Gastroesophageal sphincter (tissue), 4 donors: Measurements from ENCODE around the gene OPTC. TPM values are rescaled to one million over a fixed set of nuclear protein-coding genes. Genes with fewer than 3 reads are reported as not detected.

ENCODE experiments used
- ATAC-seq: fragments of 150-250 bp; one replicate; pipeline ENCODE4 v1.9.1; 2016; ENCODE audit warnings: mild to moderate bottlenecking, moderate library complexity
- H3K27ac ChIP-seq, 4 donors: fragments of 200-600 bp; sonication (generic) in 3 of 4; 1 replicate in 3 of 4; 2 replicates in 1 of 4; pipeline ENCODE4 v1.5.1; 2016 to 2019
- H3K27me3 ChIP-seq: fragments of 200-600 bp; sonication (generic); one replicate; pipeline ENCODE4 v1.5.1; 2019
- H3K36me3 ChIP-seq, 2 donors: fragments of 200-600 bp; sonication (generic); one replicate each; pipeline ENCODE4 v1.5.1; 2019; ENCODE audit warnings: control low read depth in 1 of 2
- H3K4me1 ChIP-seq, 3 donors: fragments of 200-600 bp; sonication (generic); 1 replicate in 2 of 3; 2 replicates in 1 of 3; pipeline ENCODE4 v1.5.1; 2016 to 2019; ENCODE audit warnings: control low read depth in 2 of 3
- H3K4me3 ChIP-seq, 2 donors: fragments of 200-600 bp; sonication (generic); one replicate each; pipeline ENCODE4 v1.5.1; 2019; ENCODE audit warnings: mild to moderate bottlenecking in 1 of 2, moderate library complexity in 1 of 2
- H3K9me3 ChIP-seq, 3 donors: fragments of 200-600 bp; sonication (generic); one replicate each; pipeline ENCODE4 v1.5.1; 2017 to 2019; ENCODE audit warnings: control low read depth in 2 of 3
- CTCF ChIP-seq, 4 experiments: fragments of 200-600 bp in 2 of 4; fragments of 450-650 bp in 2 of 4; sonication (generic) in 1 of 4; IDR thresholded peaks; one replicate each; pipeline ENCODE4 v1.5.1; 2017 to 2019; ENCODE audit warnings: antibody characterized with exemption in 4 of 4, mild to moderate bottlenecking in 2 of 4, moderate library complexity in 2 of 4
- EP300 ChIP-seq: sonication (generic); formaldehyde crosslinking; IDR thresholded peaks from one replicate; pipeline ENCODE4 v1.6.1; 2017; ENCODE audit warnings: antibody characterized with exemption, mild to moderate bottlenecking
- POLR2A ChIP-seq, 2 donors: fragments of 450-650 bp; IDR thresholded peaks; one replicate each; pipeline ENCODE4 v1.6.1; 2017; ENCODE audit warnings: antibody characterized with exemption in 2 of 2, mild to moderate bottlenecking in 2 of 2, moderate library complexity in 1 of 2
- POLR2AphosphoS5 ChIP-seq: sonication (generic); formaldehyde crosslinking; IDR thresholded peaks from one replicate; pipeline ENCODE4 v1.6.1; 2017; ENCODE audit warnings: antibody characterized with exemption
- WGBS, 2 donors: methylation state at CpG; one replicate each; pipeline ENCODE4 v1.1.5; 2018; ENCODE audit warnings: low coverage in 1 of 2; 5-methylcytosine and 5-hydroxymethylcytosine counted together
- total RNA-seq, 4 donors: library from RNA; depleted of rRNA; stranded (reverse); fragments of >200 nt; gene quantifications; one replicate each; pipeline ENCODE4 v1.1.0, GENCODE V29; 2016

Gene OPTC
- total RNA-seq, 4 donors from 2014 or later, result not detected

DNA sequence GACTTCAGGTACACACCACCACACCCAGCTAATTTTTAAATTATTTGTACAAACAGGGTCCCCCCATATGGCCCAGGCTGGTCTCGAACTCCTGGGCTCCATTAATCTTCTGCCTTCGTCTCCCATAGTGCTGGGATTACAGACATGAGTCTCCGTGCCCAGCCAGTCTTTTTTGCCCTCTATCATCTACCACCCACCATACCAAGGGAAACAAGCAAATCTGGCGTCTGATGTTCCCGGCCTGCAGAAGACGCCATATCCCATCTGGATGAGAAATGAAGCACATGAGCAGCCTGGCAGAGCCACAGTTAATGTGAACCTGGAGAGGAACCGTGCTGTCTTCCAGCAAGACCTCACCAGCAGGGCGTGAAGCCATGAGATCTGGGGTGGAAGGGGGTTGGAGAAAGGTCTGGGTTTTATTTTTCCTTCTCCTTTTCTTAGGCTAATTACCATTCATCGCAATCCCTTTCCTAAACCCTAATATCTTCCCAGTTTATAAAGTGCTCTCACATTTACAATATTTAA lies 20.1 kb upstream of the OPTC start:
- Histone ChIP-seq H3K4me3 (no peak overlapping the region), H3K9me3 (no peaks in the 10 kb centered on the region), H3K4me1 (peaks cover 0 to 57% (median 9%) of the 10 kb centered on the region in 3 donors), H3K27me3 (no peaks in the 10 kb centered on the region), H3K27ac (peak overlapping the region in 3 of 4 donors; percentile 55 to 90 (median 85)), H3K36me3 (no peaks in the 10 kb centered on the region)
- WGBS, 2 donors, result 80 to 86% methylated on average over 2 to 6 of the region's 9 CpGs
- TF ChIP-seq POLR2AphosphoS5, result no peak
- no peak for TF ChIP-seq POLR2A (IDR thresholded peaks at IDR 0.05)
- no peak for TF ChIP-seq EP300
- TF ChIP-seq CTCF (IDR thresholded peaks at IDR 0.05), result no peak
- no peak for ATAC-seq

DNA sequence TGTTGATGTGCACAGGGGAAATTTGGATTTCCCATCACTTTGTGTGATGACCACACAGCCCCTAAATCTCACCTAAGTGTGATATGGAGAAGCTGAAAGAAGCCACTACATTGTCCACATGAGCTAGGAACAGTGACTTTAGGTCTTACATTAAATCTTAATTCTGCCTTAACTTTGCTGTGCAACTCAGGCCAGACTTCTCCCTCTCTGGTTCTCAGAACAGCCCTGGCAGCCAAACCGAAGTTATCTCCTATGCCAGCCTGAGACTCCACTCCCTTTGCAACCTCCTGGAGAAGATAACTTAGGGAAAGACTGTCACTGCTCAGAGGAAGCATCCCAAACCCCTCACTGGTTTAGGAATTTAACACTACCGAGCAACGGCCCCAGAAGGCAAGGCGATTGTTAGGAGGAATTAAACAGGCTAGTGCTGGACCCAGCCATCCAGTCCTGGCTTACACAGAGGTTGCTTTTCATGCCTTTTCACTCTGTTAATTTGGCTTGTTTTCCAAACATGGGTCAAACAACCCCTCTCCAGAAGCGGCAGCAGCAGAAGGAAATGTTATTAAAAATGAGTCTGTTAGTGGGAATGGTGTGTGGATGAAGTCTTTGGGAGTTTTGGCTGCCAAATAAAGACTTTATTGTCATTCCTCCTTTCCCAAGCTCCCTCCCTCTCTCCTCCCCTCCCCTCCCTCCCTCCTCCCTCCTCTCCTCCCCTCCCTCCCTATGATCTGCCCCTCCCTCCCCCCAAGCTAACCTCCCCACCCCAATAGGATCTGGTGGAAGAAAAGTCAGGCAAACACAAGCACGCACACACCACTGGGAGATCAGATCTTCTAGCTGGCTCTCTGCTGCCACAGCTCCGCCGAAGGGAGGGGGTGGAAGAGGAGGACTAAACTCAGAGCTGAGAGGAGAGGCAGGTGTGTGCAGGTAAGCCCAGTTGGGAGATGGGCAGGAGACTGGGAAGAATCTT lies 18.7 kb upstream of the OPTC start, which contains the start of gene PRELP:
PRELP (plus strand) TSS at position 795 of the 970 bp plus-strand sequence. CDS start 7,379 bp downstream, outside the sequence.
- ATAC-seq, result peak; percentile 56
- peak within 1 kb of the TSS; percentile 85 to 94 (median 92) for H3K27ac ChIP-seq
- H3K4me1 ChIP-seq, result peaks cover 0 to 65% (median 16%) of the 10 kb centered on the region in 3 donors
- TF ChIP-seq CTCF (IDR thresholded peaks at IDR 0.05) (peak in 3 of 4 experiments; percentile 6 to 23 (median 11)), EP300 (no peak), POLR2A (IDR thresholded peaks at IDR 0.05) (peak; percentile 73 to 87), POLR2AphosphoS5 (peak; percentile 95)
- no peaks in the 10 kb centered on the region for H3K36me3 ChIP-seq
- WGBS, 2 donors, result 11% methylated on average over 6 of the region's 8 CpGs; no CpG with 5 or more reads in 1 of the 2 donors
- no peaks in the 10 kb centered on the region for H3K27me3 ChIP-seq
- H3K4me3 ChIP-seq, result peak within 1 kb of the TSS; percentile 56 to 88
- no peaks in the 10 kb centered on the region for H3K9me3 ChIP-seq

GRCh38 chr1:203476216-203476814 lies 17.6 kb upstream of the OPTC start:
- no peaks in the 10 kb centered on the region for H3K9me3 ChIP-seq
- TF ChIP-seq POLR2AphosphoS5 (no peak), POLR2A (IDR thresholded peaks at IDR 0.05) (no peak), CTCF (IDR thresholded peaks at IDR 0.05) (no peak), EP300 (no peak)
- no peaks in the 10 kb centered on the region for H3K27me3 ChIP-seq
- H3K36me3 ChIP-seq, result no peaks in the 10 kb centered on the region
- H3K4me3 ChIP-seq, result peak overlapping the region; percentile 56 to 88
- no peak for ATAC-seq
- H3K4me1 ChIP-seq, result peaks cover 4 to 73% (median 19%) of the 10 kb centered on the region in 3 donors
- WGBS, 2 donors, result 0 to 26% methylated on average over 3 to 8 of the region's 9 CpGs
- peak overlapping the region; percentile 85 to 94 (median 92) for H3K27ac ChIP-seq

- Histone ChIP-seq H3K4me3 (peak overlapping the region; percentile 56 to 88), H3K9me3 (no peaks in the 10 kb centered on the region), H3K27ac (peak overlapping the region; percentile 85 to 94 (median 92)), H3K36me3 (no peaks in the 10 kb centered on the region), H3K27me3 (no peaks in the 10 kb centered on the region), H3K4me1 (peaks cover 5 to 86% (median 29%) of the 10 kb centered on the region in 3 donors)
- TF ChIP-seq EP300 (no peak), POLR2A (IDR thresholded peaks at IDR 0.05) (no peak), POLR2AphosphoS5 (no peak), CTCF (IDR thresholded peaks at IDR 0.05) (no peak)
- no peak for ATAC-seq
- WGBS, 2 donors, result 90% methylated on average over 2 of the region's 3 CpGs; no CpG with 5 or more reads in 1 of the 2 donors
Measured at GRCh38 chr1:203477748-203478147, 16.2 kb upstream of the OPTC start.
